Measurements from ENCODE around the gene HTT.

HTT gene

DNA sequence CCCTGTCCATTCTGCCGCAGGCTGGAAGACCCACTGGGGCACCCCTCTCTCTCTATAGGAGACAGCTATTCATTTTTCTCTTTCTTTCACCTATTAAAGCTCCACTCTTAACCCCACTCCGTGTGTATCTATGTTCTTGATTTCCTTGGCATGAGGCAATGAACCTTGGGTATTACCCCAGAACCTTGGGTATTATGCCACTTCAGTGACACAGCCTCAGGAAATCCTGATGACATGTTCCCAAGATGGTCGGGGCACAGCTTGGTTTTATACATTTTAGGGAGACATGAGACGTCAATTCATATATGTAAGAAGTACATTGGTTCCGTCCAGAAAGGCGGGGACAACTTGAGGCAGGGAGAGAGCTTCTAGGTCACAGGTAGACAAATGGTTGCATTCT, 13.5 kb upstream of the HTT start:
- TF ChIP-seq GATA1 (IDR thresholded peaks at IDR 0.05; ENCODE audit: low read depth, low read length) = no peak
- TF ChIP-seq POLR2A (IDR thresholded peaks at IDR 0.05; ENCODE audit: low read length) = no peak
- DNase-seq = no peak

- TF ChIP-seq GATA1 (IDR thresholded peaks at IDR 0.05; ENCODE audit: low read depth, low read length) = no peak
- TF ChIP-seq POLR2A (IDR thresholded peaks at IDR 0.05; ENCODE audit: low read length) = no peak
- no peak for DNase-seq
Measured at GRCh38 chr4:3062471-3062870, 12.0 kb upstream of the HTT start.

- TF ChIP-seq POLR2A (IDR thresholded peaks at IDR 0.05; ENCODE audit: low read length) (no peak), GATA1 (IDR thresholded peaks at IDR 0.05; ENCODE audit: low read depth, low read length) (no peak)
- DNase-seq = no peak
Measured at GRCh38 chr4:3065551-3065950, 8.9 kb upstream of the HTT start.

DNA sequence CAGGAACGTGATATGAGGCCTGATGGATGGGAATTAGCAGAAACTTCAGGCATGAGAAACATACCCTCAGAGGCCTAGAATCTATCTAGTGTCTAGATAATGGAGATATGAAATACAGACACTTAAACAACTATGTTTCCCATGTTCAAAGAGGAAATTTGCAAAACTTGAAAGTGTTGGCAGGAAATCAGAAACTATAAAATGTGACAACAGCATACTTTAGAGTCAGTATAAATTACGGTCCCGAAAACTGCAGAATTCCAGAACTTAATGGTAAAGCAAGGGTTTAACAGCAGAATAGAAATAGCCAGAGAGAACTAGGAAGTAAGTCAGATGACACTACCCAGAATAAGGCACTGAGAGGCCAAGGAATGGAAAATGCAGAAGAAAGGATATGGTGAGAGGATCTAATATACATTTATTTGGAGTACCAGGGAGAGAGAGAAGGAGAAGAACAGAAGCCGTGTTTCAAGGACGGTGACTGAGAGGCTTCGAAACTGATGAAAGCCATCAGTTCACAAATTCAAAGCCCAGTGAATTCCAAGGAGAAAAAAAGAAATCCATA, 7.6 kb upstream of the HTT start:
- TF ChIP-seq POLR2A (IDR thresholded peaks at IDR 0.05; ENCODE audit: low read length) (no peak), GATA1 (IDR thresholded peaks at IDR 0.05; ENCODE audit: low read depth, low read length) (no peak)
- DNase-seq = no peak

DNA sequence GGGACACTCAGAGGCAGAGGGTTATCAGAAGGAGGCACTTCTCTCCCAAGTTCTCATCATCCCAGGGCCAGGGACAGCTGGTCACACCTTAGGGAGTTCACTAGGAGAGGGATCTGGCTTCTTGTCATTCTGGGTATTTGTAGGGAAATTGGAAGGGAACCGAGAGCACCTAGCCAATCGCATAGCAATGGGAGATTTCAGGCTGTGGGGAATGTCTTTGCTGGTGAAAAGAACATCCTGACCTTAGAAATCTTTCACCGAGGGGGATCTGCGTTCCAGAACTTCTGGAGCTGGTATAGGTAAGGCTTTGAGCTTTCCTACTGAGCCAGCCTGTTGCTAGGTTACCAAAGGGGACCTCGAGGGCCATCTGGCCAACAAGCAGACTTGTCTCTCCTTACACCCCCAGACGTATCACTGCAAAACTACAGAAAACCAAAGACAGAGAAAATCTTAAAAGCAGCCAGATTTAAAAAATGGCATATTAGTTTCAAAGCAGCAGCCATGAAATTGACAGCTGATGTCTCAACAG, 6.9 kb upstream of the HTT start:
- TF ChIP-seq POLR2A (IDR thresholded peaks at IDR 0.05; ENCODE audit: low read length) (no peak), GATA1 (IDR thresholded peaks at IDR 0.05; ENCODE audit: low read depth, low read length) (no peak)
- no peak for DNase-seq

GRCh38 chr4:3069661-3070199, 4.8 kb upstream of the HTT start:
- no peak for DNase-seq
- TF ChIP-seq GATA1 (IDR thresholded peaks at IDR 0.05; ENCODE audit: low read depth, low read length) (no peak), POLR2A (IDR thresholded peaks at IDR 0.05; ENCODE audit: low read length) (no peak)

DNA sequence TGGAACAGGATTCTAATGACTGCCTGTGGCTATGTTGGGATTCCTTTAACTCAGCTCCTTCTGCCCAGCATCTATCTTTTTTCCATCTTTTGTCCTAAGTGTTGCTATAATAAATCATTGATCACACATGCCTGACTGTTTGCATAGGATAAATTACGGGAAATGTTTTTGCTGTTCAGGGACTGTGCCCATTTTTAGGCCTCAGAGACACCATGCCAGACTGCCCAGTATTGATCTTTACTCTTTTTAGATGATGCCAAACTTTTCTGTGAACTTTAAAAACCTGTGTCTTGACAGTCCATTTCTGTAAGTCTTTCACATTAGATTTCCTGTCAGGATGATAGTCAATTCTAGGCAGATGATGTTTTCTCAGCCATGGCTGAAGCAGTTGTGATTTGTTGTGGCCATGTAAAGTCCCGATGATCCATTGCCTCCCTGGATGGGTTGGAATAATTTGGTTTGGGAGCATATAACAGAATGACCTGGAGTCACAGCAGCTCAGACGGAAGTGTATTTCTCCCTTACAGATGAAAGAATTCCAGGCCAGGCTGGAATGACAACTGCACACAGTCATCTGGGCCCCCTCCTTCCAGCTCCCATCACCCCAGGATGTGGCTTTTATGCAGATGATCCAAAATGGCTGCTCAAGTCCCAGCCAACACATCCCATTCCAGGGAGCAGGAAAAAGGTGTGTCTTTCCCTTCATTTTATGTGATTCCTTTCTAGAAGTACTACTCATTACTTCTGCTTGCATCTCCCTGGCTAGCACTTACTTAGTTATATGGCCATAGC, 3.6 kb upstream of the HTT start:
- no peak for DNase-seq
- TF ChIP-seq POLR2A (IDR thresholded peaks at IDR 0.05; ENCODE audit: low read length) = no peak
- TF ChIP-seq GATA1 (IDR thresholded peaks at IDR 0.05; ENCODE audit: low read depth, low read length) = no peak

DNA sequence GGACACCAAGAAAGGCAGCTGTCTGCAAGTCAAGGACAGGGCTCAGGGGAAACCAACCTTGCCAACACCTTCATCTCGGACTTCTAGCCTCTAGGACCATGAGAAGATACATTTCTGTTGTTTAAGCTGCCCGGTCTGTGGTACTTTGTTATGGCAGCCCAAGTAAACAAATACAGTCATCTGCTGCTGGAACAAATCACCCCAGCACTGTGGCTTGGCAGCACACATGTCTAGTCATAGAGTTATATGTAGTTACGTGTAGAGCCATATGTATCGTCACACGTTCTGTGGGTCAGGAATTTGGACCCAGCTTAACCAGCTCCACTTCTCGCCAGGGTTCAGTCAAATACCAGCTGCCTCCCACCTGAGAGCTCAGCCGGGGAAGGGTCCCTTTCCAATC, 2.7 kb upstream of the HTT start:
- DNase-seq = no peak
- TF ChIP-seq POLR2A (IDR thresholded peaks at IDR 0.05; ENCODE audit: low read length) = no peak
- no peak for TF ChIP-seq GATA1 (IDR thresholded peaks at IDR 0.05; ENCODE audit: low read depth, low read length)

DNA sequence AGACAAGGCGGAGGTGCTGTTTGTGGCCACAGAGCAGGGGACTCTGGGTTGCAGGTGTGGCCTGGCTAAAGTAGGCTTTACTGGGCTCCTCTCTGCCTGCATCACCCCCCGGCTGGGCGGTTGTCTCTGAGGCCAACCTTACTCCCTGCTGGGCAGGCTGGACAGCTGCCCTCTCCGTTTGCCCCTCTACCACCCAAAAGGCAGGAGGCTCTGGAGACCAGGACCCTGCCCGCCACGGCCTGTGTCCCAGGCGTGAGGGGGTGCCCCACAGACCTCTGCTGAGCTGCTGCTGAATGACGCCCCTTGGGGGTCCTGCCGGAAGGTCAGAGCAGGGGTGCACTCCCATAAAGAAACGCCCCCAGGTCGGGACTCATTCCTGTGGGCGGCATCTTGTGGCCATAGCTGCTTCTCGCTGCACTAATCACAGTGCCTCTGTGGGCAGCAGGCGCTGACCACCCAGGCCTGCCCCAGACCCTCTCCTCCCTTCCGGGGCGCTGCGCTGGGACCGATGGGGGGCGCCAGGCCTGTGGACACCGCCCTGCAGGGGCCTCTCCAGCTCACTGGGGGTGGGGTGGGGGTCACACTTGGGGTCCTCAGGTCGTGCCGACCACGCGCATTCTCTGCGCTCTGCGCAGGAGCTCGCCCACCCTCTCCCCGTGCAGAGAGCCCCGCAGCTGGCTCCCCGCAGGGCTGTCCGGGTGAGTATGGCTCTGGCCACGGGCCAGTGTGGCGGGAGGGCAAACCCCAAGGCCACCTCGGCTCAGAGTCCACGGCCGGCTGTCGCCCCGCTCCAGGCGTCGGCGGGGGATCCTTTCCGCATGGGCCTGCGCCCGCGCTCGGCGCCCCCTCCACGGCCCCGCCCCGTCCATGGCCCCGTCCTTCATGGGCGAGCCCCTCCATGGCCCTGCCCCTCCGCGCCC, 1.1 kb upstream of the HTT start:
- DNase-seq = no peak
- no peak for TF ChIP-seq GATA1 (IDR thresholded peaks at IDR 0.05; ENCODE audit: low read depth, low read length)
- no peak for TF ChIP-seq POLR2A (IDR thresholded peaks at IDR 0.05; ENCODE audit: low read length)

DNA sequence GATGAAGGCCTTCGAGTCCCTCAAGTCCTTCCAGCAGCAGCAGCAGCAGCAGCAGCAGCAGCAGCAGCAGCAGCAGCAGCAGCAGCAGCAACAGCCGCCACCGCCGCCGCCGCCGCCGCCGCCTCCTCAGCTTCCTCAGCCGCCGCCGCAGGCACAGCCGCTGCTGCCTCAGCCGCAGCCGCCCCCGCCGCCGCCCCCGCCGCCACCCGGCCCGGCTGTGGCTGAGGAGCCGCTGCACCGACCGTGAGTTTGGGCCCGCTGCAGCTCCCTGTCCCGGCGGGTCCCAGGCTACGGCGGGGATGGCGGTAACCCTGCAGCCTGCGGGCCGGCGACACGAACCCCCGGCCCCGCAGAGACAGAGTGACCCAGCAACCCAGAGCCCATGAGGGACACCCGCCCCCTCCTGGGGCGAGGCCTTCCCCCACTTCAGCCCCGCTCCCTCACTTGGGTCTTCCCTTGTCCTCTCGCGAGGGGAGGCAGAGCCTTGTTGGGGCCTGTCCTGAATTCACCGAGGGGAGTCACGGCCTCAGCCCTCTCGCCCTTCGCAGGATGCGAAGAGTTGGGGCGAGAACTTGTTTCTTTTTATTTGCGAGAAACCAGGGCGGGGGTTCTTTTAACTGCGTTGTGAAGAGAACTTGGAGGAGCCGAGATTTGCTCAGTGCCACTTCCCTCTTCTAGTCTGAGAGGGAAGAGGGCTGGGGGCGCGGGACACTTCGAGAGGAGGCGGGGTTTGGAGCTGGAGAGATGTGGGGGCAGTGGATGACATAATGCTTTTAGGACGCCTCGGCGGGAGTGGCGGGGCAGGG, 568 bp downstream of the HTT start:
- peak; percentile 71 to 72 for DNase-seq

DNA sequence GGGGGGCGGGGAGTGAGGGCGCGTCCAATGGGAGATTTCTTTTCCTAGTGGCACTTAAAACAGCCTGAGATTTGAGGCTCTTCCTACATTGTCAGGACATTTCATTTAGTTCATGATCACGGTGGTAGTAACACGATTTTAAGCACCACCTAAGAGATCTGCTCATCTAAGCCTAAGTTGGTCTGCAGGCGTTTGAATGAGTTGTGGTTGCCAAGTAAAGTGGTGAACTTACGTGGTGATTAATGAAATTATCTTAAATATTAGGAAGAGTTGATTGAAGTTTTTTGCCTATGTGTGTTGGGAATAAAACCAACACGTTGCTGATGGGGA, 1.1 kb downstream of the HTT start:
- no peak for DNase-seq
- no peak for TF ChIP-seq POLR2A (IDR thresholded peaks at IDR 0.05; ENCODE audit: low read length)
- no peak for TF ChIP-seq GATA1 (IDR thresholded peaks at IDR 0.05; ENCODE audit: low read depth, low read length)

More for the DNA sequence above, 568 bp downstream of the HTT start:
- TF ChIP-seq POLR2A (IDR thresholded peaks at IDR 0.05; ENCODE audit: low read length) = no peak
- TF ChIP-seq GATA1 (IDR thresholded peaks at IDR 0.05; ENCODE audit: low read depth, low read length) = no peak

- no peak for DNase-seq
- TF ChIP-seq GATA1 (IDR thresholded peaks at IDR 0.05; ENCODE audit: low read depth, low read length) (no peak), POLR2A (IDR thresholded peaks at IDR 0.05; ENCODE audit: low read length) (no peak)
Measured at GRCh38 chr4:3077796-3078195, 3.3 kb downstream of the HTT start.

DNA sequence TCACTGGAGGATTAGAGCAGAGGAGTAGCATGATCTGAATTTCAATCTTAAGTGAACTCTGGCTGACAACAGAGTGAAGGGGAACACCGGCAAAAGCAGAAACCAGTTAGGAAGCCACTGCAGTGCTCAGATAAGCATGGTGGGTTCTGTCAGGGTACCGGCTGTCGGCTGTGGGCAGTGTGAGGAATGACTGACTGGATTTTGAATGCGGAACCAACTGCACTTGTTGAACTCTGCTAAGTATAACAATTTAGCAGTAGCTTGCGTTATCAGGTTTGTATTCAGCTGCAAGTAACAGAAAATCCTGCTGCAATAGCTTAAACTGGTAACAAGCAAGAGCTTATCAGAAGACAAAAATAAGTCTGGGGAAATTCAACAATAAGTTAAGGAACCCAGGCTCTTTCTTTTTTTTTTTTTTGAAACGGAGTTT, 5.2 kb downstream of the HTT start:
- peak; percentile 21 for TF ChIP-seq GATA1 (IDR thresholded peaks at IDR 0.05; ENCODE audit: low read depth, low read length)
- TF ChIP-seq POLR2A (IDR thresholded peaks at IDR 0.05; ENCODE audit: low read length) = no peak

More for the DNA sequence above, 5.2 kb downstream of the HTT start:
- DNase-seq = peak; percentile 62 to 86
